HG03378 (cell line): Measurements from ENCODE around the gene ZNF407.

Source experiments
- ATAC-seq: cut with Tn5 transposase; IDR thresholded peaks from one replicate; pipeline ENCODE4 v1.9.1; 2021; ENCODE audit warnings: mild to moderate bottlenecking, moderate library complexity; ENCODE audit not compliant: unreplicated experiment

The ZNF407 gene

DNA sequence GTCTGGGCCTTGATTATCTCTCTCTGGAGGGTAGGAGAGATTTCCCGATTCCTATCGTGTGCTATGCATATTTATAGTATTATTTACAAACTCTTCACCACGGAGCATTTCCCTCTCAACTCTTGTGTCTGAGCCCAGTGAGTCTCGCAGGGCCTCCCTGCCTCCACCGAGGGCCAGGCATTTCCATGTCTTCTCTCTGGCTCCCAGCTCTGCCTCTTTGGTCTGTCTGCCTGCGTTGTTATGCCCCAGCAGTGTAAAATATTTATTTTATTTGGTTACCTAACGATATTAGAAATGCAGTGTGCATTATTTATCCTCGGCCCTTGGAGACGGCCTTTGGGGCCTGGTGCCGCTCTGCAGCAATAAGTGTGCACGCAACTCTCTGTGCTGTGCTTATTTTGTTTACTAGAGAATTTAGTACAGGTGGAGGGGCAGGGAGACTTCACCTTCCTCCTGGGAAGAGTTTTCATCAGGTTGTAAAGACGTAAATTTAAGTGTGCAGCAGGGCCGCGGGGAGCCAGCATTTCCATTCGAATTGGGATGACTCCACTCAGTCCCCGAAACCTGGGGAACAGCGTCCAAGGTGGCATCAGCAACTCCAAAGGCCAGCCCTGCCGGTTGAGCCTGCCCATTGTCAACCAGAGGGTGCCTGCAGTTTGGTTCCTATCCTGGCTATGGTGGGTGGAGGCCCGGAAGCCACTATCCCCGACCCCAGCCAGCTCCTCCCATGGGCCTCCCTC, 511.1 kb downstream of the ZNF407 start:
- ATAC-seq = no peak

DNA sequence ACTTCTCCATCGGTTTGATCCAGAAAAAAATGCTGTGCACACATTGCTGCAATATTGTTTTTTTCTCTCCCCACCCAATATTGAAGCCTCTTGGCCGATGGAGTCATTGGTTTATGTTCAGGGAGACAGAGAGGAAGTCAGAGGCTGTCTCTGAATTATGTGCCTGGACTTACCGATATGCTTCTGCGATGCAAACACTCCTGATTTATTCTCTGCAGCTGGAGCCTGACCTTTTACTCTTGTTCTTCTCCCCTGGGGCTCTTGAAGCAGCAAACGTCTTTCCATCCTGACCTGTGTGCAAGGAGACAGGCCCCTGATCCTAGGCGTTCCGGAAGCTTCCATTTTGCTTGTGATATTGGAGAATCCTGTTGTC, 511.6 kb downstream of the ZNF407 start:
- no peak for ATAC-seq

DNA sequence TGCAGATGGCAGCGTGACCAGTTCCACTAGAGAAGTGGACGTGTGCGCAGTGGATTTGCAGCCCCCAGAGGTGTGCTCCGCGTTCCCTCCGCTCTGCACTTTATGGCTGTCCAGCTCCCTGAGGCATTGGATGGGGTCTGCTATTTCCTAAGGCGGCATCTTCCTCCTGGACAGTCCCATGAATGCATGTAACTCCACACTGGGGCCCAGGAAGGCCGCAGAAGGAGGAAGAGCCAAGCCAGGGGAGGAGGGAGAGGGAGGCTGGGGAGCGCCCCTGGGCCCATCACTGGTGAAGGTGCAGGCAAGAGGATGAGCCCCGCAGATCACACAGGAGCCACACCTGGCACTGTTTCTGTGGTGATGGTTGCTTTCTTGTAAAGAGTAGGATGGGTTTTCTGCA, 512.1 kb downstream of the ZNF407 start:
- ATAC-seq = no peak

DNA sequence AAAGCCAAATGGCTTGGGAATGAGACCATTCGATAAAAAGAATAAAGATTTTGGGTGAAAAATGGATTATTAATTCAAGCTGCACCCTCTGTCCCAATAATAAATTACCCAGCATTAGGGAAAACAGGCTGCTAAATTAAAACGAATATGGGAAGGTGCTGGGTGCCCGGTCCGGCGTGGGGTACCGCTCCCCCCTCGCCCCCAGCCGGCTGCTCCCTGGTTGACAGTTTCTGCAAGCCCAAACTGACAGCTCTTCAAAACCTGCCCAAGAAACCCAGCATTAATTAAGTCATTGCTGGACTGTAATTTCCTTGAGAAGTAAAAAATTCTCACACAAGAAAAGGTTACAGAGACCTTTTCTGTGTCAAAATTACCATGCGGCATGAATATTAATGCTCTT, 512.6 kb downstream of the ZNF407 start:
- no peak for ATAC-seq

DNA sequence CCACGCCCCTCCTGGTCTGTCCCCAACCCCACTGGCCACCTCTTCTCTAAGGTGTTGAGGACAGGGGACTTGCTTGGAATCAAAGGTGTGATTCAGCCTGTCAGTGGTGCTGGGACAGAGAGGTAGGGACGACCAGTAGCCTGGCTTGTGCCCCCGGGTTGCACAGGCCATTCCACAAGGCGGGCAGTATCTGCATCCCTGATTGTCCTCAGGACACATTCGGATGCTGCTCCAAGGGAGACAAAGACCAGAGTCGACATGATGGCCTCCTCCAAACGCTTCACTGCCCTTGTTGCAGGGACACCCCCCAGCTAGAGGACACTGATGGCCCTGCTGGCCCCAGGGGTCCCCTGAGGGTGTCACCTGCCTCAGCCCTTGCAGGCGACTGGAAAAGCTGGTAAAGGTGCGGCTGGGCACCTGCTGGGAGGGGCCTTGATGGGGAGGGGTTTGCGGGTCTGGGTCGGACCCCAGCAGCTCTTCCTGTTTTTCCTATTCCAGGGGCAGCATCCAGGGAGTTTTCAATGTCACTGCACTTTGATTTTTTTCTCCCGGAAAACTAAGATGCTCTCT, 513.3 kb downstream of the ZNF407 start:
- ATAC-seq = no peak

DNA sequence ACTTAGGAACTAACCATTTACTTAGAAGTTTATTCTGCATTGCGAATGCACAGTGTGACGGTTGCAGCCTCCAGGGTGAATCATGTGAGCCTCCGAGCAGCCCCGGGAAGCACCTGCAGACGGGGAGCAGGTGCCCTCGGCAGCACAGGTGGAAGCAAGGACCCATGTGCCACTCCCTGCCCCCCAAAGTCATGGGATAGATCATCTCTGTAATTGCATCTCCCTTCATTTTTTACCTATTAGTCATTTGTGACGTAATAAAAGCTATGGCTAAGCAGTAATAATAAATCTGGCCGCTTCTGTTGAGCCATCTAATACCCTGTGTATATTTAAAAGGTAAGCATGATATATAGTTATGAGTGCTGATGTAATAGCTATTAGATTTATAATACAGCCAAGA, 514.1 kb downstream of the ZNF407 start:
- no peak for ATAC-seq

DNA sequence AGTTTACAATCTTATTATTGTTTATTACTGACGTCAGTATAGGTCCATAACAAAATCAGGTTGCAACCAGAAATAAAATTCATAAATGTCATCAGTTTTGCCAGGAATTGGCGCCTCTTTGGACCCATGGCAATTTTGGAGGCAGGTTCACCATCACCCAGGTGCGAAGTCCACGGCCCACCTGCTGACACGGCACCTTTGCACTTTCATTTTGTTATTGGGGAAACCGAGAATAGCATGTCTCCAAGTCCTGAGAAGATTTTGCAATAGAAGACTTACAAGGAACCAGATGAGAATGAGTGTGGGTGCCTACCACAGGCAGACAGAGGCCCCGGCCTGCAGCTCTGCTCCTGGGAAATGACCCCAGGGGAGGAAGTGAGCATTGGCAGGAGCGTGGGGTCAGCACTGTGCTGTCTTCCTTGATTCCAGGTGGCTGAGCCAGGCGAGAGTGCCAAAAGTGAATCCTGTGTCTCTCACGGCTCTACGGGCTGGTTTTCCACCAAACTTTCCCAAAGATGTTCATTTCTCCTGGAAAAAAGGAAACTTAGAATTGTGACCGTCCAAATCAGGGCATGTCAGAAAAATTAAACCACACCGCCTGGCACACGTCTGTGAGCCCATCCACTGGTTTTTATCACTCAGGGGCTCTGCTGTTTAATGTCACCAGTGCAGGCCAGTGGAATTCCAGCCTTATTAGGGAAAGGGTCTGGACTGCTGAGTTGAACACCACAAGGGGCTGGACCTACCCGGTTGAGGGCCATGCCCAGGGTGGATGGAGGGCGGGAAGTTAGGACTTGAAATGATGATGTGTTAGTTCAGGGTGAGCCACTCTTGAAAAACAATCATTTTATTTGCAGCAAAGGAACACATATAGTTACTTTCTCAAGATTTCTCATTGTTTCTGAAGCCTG, 514.8 kb downstream of the ZNF407 start:
- no peak for ATAC-seq

DNA sequence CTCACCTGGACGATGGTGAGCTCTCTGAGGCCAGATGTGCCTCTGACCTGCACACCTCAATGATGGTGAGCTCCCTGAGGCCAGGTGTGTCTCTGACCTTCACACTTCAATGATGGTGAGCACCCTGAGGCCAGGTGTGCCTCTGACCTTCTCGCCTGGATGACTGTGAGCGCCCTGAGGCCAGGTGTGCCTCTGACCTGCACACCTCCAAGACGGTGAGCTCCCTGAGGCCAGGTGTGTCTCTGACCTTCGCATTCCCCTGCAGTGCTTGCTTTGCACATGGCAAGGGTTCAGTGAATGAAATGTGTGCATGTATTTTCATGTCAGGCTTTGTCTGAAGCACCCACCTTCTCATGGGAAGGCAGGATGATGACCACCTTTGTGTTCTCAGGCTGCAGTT, 515.8 kb downstream of the ZNF407 start:
- no peak for ATAC-seq

DNA sequence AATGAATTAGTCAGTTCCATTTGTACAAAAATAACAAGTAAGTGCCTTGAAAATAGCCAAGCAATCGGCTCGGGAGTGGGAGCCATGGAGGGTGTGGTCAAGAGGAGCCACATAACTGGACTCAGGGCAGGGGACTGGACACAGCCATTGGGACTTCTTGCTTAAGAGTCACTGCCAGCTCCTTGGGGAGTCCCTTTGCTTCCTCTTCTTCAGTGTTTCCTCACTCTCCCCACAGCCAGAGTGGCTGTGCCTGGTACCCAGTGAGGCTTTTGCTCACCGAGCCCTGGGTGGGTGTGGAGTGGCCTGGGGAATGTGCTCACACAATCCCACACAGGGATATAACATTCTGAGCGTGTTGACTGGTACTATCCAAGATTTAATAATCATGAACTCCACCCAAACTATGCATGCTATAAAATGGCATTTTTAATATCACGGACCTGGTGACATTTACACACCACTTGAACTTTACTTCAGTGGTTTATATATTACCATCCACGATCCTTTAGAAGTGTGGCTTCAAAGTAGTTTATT, 516.6 kb downstream of the ZNF407 start:
- no peak for ATAC-seq
